ENCODE data around the gene CFAP61.
"Not testable (repeated sequence)": the region's sequence is repeated elsewhere in the genome, so short reads cannot be mapped to it uniquely, and the experiment has no call there.

Gene CFAP61

GRCh38 chr20:20340443-20340842 lies 288.1 kb downstream of the CFAP61 start:
- no peak for DNase-seq

GRCh38 chr20:20341371-20341770 lies 289.0 kb downstream of the CFAP61 start:
- no peak for DNase-seq

- DNase-seq, result no peak
Observed at GRCh38 chr20:20342066-20342465, 289.7 kb downstream of the CFAP61 start.

- no peak for DNase-seq
Observed at GRCh38 chr20:20343932-20344331, 291.6 kb downstream of the CFAP61 start.

GRCh38 chr20:20344476-20344875 lies 292.1 kb downstream of the CFAP61 start:
- DNase-seq, result no peak

- DNase-seq, result no peak
Observed at GRCh38 chr20:20353576-20353975, 301.2 kb downstream of the CFAP61 start.

- not testable (repeated sequence) for DNase-seq
Observed at GRCh38 chr20:20355503-20355902, 303.2 kb downstream of the CFAP61 start.

- no peak for DNase-seq
Observed at GRCh38 chr20:20358801-20359200, 306.5 kb downstream of the CFAP61 start.

GRCh38 chr20:20359628-20360027 lies 307.3 kb downstream of the CFAP61 start:
- no peak for DNase-seq

GRCh38 chr20:20360464-20360863 lies 308.1 kb downstream of the CFAP61 start:
- peak; percentile 41 for DNase-seq

GRCh38 chr20:20362774-20363433 lies 310.6 kb downstream of the CFAP61 start:
- DNase-seq, result no peak

- no peak for DNase-seq
Observed at GRCh38 chr20:20363434-20363798, 311.1 kb downstream of the CFAP61 start.

- no peak for DNase-seq
Observed at GRCh38 chr20:20363799-20364592, 311.7 kb downstream of the CFAP61 start.

GRCh38 chr20:20364593-20365479 lies 312.5 kb downstream of the CFAP61 start:
- DNase-seq, result no peak

GRCh38 chr20:20365480-20366161 lies 313.3 kb downstream of the CFAP61 start:
- DNase-seq, result no peak

GRCh38 chr20:20366551-20366875 lies 314.2 kb downstream of the CFAP61 start:
- DNase-seq, result no peak

- no peak for DNase-seq
Observed at GRCh38 chr20:20366876-20367574, 314.7 kb downstream of the CFAP61 start.

GRCh38 chr20:20367575-20368417 lies 315.5 kb downstream of the CFAP61 start, which contains the start of gene INSM1:
Gene INSM1, plus strand, starts transcription at chr20:20368104. Its CDS starts 164 bp downstream, at chr20:20368268.
- DNase-seq, result no peak

- no peak for DNase-seq
Observed at GRCh38 chr20:20368418-20369249, 316.3 kb downstream of the CFAP61 start.

Measured in CD4-positive, alpha-beta T cell treated with Interleukin-10 for 1 hour (primary cell).